GM04503 (cell line): ENCODE data around the gene PODXL.

ENCODE experiments used
- DNase-seq: peaks from one replicate; pipeline ENCODE4 v3.0.0-alpha.2; 2012; ENCODE audit warnings: low read depth

The PODXL gene

DNA sequence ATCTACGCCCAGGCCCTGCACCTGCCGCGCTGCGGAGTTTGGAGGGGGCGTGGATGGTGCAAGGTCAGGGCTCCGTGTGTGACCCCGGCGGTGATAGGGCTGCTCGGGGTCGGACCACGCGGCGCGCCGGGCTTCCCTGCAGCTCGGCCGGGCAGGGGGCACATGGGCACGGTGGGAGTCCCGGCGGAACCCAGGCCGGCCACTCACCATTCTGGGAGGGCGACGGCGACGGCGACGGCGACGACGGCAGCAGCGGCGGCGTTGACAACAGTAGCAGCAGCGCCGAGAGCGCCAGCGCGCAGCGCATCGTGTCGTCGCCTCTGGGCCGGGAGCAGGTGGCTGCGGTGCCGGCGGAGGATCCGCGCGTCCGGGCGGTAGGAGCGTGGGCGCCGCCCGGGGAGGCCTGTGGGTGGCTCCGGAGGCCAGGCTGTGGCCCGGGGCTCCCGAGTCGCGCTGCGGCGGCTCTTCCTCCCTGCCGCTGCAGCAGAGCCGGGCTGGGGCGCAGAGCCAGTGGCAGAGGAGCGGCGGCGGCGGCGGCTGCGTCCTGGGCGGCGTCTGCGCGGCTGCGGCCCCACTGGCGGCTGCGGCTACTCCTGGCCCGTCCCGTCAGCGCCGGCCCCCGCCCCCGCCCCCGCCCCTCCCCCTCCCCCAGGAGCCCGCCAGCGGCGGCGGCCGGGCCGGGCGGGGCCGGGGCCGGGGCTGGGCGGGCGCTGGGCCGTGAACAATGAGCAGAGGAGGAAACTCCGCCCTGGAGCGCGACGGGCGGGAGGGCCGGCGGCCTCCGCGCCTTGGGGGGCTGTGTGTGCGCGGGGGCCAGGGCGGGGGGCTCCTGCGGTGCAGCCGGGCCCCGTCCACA, at the start of gene PODXL:
Gene PODXL, minus strand, starts transcription at position 576 of the 856 bp plus-strand sequence. Its CDS starts 269 bp downstream, at position 307.
- no peak for DNase-seq

GRCh38 chr7:131605280-131605878, 49.0 kb upstream of the PODXL start:
- DNase-seq: no peak

DNA sequence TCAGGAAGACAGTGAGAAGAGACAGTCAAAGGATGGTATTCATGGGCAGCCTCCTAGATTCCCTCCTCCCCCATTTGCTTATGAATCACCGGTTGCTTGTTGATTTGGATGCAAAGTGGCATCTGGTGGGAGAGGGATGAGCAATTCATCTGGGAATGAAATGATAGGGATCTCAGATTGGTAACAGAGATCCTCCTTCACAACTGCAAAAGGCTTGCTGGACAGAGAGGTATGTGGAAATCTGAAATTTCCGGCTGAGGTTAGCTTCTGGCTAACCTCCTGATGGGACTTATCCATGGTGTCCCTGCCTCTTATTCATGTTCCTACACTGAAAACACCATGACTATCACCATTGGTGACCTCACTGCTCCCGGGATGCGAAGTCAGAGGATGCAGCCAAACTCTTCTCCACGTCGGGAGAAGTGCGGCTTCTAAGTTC, 48.4 kb upstream of the PODXL start:
- DNase-seq: peak; percentile 97

DNA sequence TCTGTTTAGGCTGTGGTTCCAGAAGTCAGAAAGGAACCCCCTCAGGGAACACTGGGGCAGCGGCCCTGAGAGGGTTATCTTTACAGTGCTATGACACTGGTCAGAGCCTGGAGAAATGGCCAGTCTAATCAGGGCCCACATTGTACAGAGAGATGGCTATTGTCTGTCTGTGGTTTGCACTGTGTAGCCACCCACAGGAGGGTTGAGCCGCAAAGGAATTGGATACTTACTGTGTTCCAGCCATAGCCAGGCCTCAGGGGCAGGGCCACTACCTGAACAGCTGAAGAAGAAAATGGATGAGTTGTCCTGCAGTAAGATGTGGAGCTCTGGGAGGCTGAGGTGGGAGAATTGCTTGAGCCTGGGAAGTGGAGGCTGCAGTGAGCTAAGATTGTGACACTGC, 47.5 kb upstream of the PODXL start:
- DNase-seq: no peak

DNA sequence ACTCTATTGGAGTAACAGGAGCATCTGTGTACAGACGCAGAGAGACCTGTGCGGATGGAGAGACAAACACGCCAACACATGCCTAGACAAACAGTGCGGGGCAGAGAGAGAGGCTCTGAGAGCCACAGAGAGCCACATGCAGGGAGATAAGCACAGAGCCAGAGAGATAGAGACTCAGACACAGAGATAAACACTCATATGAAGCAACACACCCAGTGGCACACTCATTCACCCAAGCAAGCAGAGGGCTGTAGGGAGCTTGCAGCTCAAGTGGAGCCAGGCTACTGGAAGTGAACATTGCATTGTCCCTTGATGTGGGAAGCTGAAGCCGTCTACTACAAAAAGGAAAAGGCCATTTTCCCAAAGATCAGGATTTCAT, 46.6 kb upstream of the PODXL start:
- no peak for DNase-seq

- no peak for DNase-seq
Observed at GRCh38 chr7:131602304-131602993, 46.0 kb upstream of the PODXL start.

DNA sequence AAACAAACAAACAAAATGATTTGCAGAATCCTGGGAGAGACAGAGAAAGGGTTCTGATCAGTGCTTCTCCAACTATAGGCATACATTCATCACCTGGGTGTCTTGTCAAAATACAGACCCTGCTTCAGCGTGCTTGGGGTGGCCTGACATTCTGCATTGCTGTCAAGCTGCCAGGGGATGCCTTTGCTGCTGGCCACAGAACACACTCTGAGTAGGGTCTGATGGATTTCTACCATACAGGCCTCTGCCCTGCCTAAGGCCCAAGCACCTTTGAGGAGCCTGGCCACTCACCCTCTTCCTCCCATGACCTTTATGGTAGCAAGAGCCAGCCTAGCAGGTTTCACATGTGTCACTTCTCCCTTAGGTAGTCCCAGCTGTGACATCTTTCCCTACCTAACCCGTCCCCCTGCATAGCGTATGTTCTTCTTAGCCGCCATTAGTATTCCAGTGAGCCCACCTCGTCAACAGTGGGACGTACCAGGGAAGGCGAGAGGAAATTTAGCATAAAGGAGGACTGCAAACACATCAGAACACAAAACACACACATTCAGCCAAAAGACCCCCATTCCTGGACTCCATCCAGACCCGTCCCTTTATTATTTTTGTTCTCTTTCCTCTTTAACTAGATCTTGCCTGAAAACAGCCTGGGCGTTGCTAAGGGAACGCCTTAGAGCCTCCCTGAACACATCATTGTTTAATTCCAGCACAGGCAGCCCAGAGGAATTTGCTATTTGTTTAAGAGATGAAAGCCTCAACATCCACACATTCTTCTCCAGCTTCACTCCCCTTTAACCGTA, 43.9 kb upstream of the PODXL start:
- DNase-seq: peak; percentile 27

- DNase-seq: no peak
Observed at GRCh38 chr7:131596785-131597184, 40.4 kb upstream of the PODXL start.

GRCh38 chr7:131595699-131596098, 39.3 kb upstream of the PODXL start:
- no peak for DNase-seq

DNA sequence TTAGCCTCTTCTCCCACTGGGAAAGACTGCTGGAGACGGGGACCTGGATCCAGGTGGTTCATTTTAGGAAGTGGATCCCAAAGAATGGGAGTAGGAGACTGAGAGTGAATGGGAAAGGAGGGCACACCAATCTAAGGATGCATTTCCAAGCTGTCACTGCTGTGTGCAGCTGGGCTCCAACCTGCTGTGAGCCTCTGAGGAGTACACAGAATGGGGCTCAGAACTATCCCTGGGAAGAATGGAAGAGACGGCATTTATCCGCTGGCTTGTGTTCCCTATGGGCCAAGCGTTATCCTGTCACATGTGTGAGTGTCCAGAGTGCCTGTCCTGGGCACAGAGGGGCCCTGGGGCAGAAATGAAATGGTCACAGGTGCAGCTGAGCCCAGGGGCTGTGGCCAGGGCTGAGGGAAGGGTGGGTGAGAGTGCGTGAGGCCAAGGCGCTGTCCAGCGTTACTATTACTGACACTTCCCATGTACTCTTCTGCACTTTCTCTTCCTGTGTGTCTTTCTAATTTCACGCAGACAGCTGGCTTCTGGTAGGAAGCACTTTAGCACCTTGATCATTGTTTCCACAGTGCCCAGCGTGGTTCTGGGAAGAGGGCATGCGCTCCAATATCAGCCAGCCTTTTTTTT, 35.4 kb upstream of the PODXL start:
- no peak for DNase-seq

- DNase-seq: no peak
Observed at GRCh38 chr7:131587315-131587923, 31.0 kb upstream of the PODXL start.

GRCh38 chr7:131586759-131587158, 30.3 kb upstream of the PODXL start:
- DNase-seq: no peak

DNA sequence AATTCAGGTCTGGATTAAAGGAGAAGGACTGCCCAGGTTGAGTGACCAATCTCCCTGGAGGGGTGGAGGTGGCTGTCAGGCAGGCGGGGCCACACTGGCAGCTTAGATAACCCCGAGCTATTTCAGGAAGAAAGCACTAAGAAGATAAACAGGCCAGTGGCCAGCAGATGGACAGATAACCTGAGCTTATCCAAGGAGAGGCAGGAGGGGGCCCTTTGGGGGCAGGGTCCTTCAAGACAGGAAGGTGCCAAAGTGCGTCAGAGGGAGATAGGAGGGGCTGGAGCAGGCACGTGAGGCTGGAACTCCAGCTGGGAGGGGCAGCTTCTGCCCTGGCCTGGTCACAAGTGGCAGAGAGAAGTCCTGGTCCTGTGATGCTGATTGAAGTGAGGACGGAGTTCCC, 29.8 kb upstream of the PODXL start:
- no peak for DNase-seq

DNA sequence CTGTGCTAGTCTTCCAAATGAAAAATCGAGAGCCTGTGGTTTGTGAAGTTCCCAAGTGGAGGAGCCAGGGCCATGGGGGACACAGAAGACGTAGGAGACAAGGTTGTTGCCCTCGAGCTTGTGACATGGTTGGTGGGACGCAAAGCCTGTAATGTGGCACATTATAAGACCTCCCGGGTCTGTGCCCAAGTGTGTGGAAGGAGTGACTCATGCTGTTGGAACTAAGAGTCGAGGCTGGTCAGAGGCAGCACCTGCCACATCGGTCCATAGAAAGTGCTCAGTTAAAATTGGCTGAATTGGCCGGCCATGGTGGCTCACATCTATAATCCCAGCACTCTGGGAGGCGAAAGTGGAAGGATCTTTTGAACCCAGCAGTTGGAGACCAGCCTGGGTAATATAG, 27.0 kb upstream of the PODXL start:
- no peak for DNase-seq

DNA sequence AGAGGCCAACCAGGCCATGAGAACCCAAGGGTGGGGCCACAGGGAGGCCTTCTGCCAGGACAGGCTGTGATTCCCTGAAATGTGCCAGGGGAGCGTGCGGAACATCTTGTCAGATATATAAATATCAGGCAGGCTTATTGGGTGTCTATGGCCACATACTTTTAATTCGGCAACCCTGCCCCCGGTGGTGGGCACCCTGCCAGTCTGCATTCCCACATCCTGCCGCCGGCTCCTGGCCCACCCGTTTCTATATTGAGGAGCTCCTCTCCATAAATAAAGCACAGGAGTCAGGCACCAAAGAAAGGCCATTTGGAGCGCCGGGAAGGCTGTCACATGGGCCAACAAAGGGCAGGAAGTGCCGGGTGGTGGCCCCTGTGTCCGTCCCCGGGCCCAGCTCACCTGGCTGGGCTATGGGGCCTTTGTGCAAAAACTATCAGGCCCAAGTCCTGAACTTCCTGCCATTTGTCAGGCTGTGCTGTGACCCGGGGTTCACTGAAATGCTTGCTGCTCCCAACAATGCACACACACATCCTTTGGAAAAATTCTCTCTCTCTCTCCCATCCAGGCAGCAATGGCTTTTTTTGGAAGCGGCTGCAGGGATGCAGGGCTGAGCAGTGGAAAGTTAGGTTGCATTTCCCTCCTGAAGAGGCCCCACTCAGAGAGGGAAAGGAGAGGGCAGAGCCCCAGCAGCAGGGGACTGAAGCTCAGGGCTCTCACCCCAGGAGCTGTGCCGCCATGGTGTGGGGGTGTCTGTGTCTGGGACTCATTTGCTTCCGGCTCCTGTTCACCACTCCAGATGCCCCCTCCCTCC, 25.0 kb upstream of the PODXL start:
- no peak for DNase-seq

GRCh38 chr7:131578602-131579001, 22.2 kb upstream of the PODXL start:
- no peak for DNase-seq

DNA sequence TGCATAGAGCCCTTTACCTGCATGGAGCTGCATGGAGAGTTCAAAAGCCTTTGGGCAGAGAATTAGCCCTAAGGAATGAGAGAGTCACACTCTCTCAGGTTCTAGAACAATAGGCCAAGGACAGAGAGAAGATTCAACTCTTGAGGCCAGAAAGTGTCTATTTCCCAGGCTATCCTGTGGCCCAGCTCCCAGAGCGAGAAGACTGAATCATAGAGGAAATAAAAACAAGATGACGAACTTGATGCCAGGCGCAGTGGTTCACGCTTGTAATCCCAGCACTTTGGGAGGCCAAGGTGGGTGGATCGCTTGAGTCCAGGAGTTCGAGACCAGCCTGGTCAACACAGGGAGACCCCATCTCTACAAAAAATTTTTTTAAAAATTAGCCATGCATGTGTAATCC, 18.3 kb upstream of the PODXL start:
- peak; percentile 42 for DNase-seq

- no peak for DNase-seq
Observed at GRCh38 chr7:131570401-131570800, 14.0 kb upstream of the PODXL start.

- no peak for DNase-seq
Observed at GRCh38 chr7:131568970-131569369, 12.5 kb upstream of the PODXL start.

- DNase-seq: no peak
Observed at GRCh38 chr7:131568510-131568909, 12.1 kb upstream of the PODXL start.
